ENCODE measurements around the gene YIPF5.
A peak's percentile ranks its signal among the peaks of the same experiment; 100 is the strongest.

The YIPF5 gene

GRCh38 chr5:144177548-144177947 is 7.1 kb upstream of the YIPF5 start:
- no peak for DNase-seq

- DNase-seq: no peak
These were observed 3.3 kb upstream of the YIPF5 start for GRCh38 chr5:144173766-144174165.

- DNase-seq: no peak
These were observed 569 bp downstream of the YIPF5 start for GRCh38 chr5:144169904-144170275.

GRCh38 chr5:144167998-144168397 is 2.5 kb downstream of the YIPF5 start:
- DNase-seq: no peak

GRCh38 chr5:144166696-144167095 is 3.8 kb downstream of the YIPF5 start:
- DNase-seq: no peak

GRCh38 chr5:144162686-144163085 is 7.8 kb downstream of the YIPF5 start:
- DNase-seq: no peak

- no peak for DNase-seq
These were observed 13.7 kb downstream of the YIPF5 start for GRCh38 chr5:144156767-144157171.

GRCh38 chr5:144151026-144151425 is 19.4 kb downstream of the YIPF5 start:
- no peak for DNase-seq

GRCh38 chr5:144144956-144145751 is 25.3 kb downstream of the YIPF5 start:
- DNase-seq: peak in 1 of 2 experiments; percentile 1

- DNase-seq: no peak
These were observed 26.8 kb downstream of the YIPF5 start for GRCh38 chr5:144143625-144144024.

GRCh38 chr5:144142824-144143162 is 27.7 kb downstream of the YIPF5 start:
- no peak for DNase-seq

GRCh38 chr5:144142139-144142823 is 28.2 kb downstream of the YIPF5 start:
- DNase-seq: no peak

GRCh38 chr5:144141585-144141984 is 28.9 kb downstream of the YIPF5 start:
- DNase-seq: no peak

- no peak for DNase-seq
These were observed 30.9 kb downstream of the YIPF5 start for GRCh38 chr5:144139586-144139985.

GRCh38 chr5:144135113-144135762 is 35.2 kb downstream of the YIPF5 start:
- DNase-seq: no peak

- no peak for DNase-seq
These were observed 36.1 kb downstream of the YIPF5 start for GRCh38 chr5:144134194-144134826.

GRCh38 chr5:144133050-144133633 is 37.3 kb downstream of the YIPF5 start:
- DNase-seq: no peak

GRCh38 chr5:144131261-144131660 is 39.2 kb downstream of the YIPF5 start:
- no peak for DNase-seq

- no peak for DNase-seq
These were observed 40.2 kb downstream of the YIPF5 start for GRCh38 chr5:144130306-144130705.

- DNase-seq: no peak
These were observed 41.6 kb downstream of the YIPF5 start for GRCh38 chr5:144128844-144129243.

- DNase-seq: no peak
These were observed 43.8 kb downstream of the YIPF5 start for GRCh38 chr5:144126707-144127106.

GRCh38 chr5:144125163-144125726 is 45.2 kb downstream of the YIPF5 start:
- DNase-seq: no peak

GRCh38 chr5:144122641-144123040 is 47.8 kb downstream of the YIPF5 start:
- DNase-seq: no peak

Data from NCI-H1930 (cell line).